Spleen (tissue), 11 donors: ENCODE measurements around the gene TGFBR3L. TPM values are rescaled to one million over a fixed set of nuclear protein-coding genes. Genes with fewer than 3 reads are reported as not detected.
A peak's percentile ranks its signal among the peaks of the same experiment; 100 is the strongest.

Experiments used
- DNase-seq: peaks from one replicate; pipeline ENCODE4 v3.0.0-alpha.2; 2020
- H3K27ac ChIP-seq, 8 donors: fragments of 200-600 bp; sonication (generic) in 7 of 8; 1 replicate in 4 of 8; 2 replicates in 4 of 8; pipeline versions ENCODE4 v1.5.0 to v1.8.0; 2016 to 2021; ENCODE audit warnings: inconsistent platforms in 4 of 8, mild to moderate bottlenecking in 4 of 8, moderate library complexity in 1 of 8
- H3K27me3 ChIP-seq, 7 donors: fragments of 200-600 bp; sonication (generic) in 6 of 7; replicated peaks in 1 of 7; 1 replicate in 4 of 7; 2 replicates in 3 of 7; pipeline versions ENCODE4 v1.5.0 to v1.8.0; 2016 to 2021; ENCODE audit warnings: inconsistent platforms in 3 of 7, mild to moderate bottlenecking in 1 of 7
- H3K36me3 ChIP-seq, 6 donors: fragments of 200-600 bp; sonication (generic) in 5 of 6; 1 replicate in 4 of 6; 2 replicates in 2 of 6; pipeline versions ENCODE4 v1.5.0 to v1.8.0; 2016 to 2021; ENCODE audit warnings: inconsistent platforms in 2 of 6
- H3K4me1 ChIP-seq, 6 donors: fragments of 200-600 bp; sonication (generic) in 5 of 6; 1 replicate in 3 of 6; 2 replicates in 3 of 6; pipeline versions ENCODE4 v1.5.0 to v1.8.0; 2016 to 2021; ENCODE audit warnings: inconsistent platforms in 3 of 6
- H3K4me3 ChIP-seq, 8 donors: fragments of 200-600 bp; sonication (generic) in 7 of 8; 1 replicate in 4 of 8; 2 replicates in 4 of 8; pipeline versions ENCODE4 v1.5.0 to v1.8.0; 2016 to 2021; ENCODE audit warnings: inconsistent platforms in 4 of 8, mild to moderate bottlenecking in 4 of 8, moderate library complexity in 2 of 8
- H3K9me3 ChIP-seq, 8 donors: fragments of 200-600 bp; sonication (generic) in 7 of 8; 1 replicate in 4 of 8; 2 replicates in 4 of 8; pipeline versions ENCODE4 v1.5.0 to v1.8.0; 2016 to 2021; ENCODE audit warnings: inconsistent platforms in 4 of 8
- CTCF ChIP-seq, 11 experiments: fragments of 200-600 bp in 7 of 11; fragments of 450-650 bp in 4 of 11; sonication (generic) in 4 of 11; IDR thresholded peaks in 8 of 11; conservative IDR thresholded peaks in 3 of 11; 1 replicate in 7 of 11; 2 replicates in 4 of 11; pipeline versions ENCODE4 v1.4.0 to v1.8.0; 2016 to 2021; ENCODE audit warnings: antibody characterized with exemption in 11 of 11, inconsistent platforms in 4 of 11, mild to moderate bottlenecking in 1 of 11
- POLR2A ChIP-seq, 3 donors: fragments of 450-650 bp; IDR thresholded peaks; one replicate each; pipeline ENCODE4 v1.5.1; 2017; ENCODE audit warnings: antibody characterized with exemption in 3 of 3, mild to moderate bottlenecking in 1 of 3
- POLR2AphosphoS5 ChIP-seq, 3 donors: sonication (generic); formaldehyde crosslinking; IDR thresholded peaks; one replicate each; pipeline ENCODE4 v1.5.1; 2017; ENCODE audit warnings: antibody characterized with exemption in 3 of 3
- WGBS, 5 donors: extraction: QIAGEN DNeasy Blood & Tissue Kit in 3 of 5; methylation state at CpG; one replicate each; pipeline versions ENCODE4 v1.1.5 to v1.1.7; 2013 to 2018; 5-methylcytosine and 5-hydroxymethylcytosine counted together
- intact Hi-C: fragments of 100-400 bp; cut with DNase I; formaldehyde crosslinking; loops from one replicate; pipeline ENCODE4 v1.15.0; 2023; ENCODE audit warnings: low total_unique reads
- polyA plus RNA-seq, 3 donors: library from polyadenylated mRNA; stranded (reverse); fragments of 200-250 nt; gene quantifications; one replicate each; pipeline ENCODE4 v1.2.1, GENCODE V29; 2013
- total RNA-seq, 7 donors: library from RNA; depleted of rRNA in 3 of 7; stranded (reverse); fragments of >200 nt in 3 of 7; fragmentation: NEBNext Ultra II Directional in 4 of 7; extraction: Animal tissue kit (Norgen Biotek cat#: 25700) in 4 of 7; gene quantifications; one replicate each; pipeline versions ENCODE4 v1.1.0 to v1.2.1, GENCODE V29; 2016 to 2021
- donor health status: healthy with polysubstance abuse.
- donor health status: DM: no; HTN: no; CAD: no; lungs with moderate emphysema.
- donor health status: DM: no; HTN: no; CAD: no.
- donor health status: Bipolar disorder and iron deficiency.
- donor health status: healthy.
- donor health status: DM: no; HTN: no; CAD: no.
- donor health status: DM: yes; HTN: yes; CAD: no.

Gene TGFBR3L
- total and polyA plus RNA-seq, 10 donors, result 0.11 TPM; not detected in 9

- no peaks in the 10 kb centered on the region for H3K9me3 ChIP-seq
- intact Hi-C loops, result loop anchor here (10.0 kb wide), 1 partner anchor 63 kb away; the partner anchor contains the start of gene ELAVL1
- WGBS, 5 donors, result 88 to 94% (median 90%) methylated on average over 19 of the region's 19 CpGs
- TF ChIP-seq POLR2A (IDR thresholded peaks at IDR 0.05) (no peak), CTCF (IDR thresholded peaks at IDR 0.05 in 8 of 11, conservative IDR thresholded peaks at IDR 0.05 in 3 of 11) (no peak), POLR2AphosphoS5 (IDR thresholded peaks at IDR 0.05) (no peak)
- no peaks in the 10 kb centered on the region for H3K27me3 ChIP-seq
- H3K36me3 ChIP-seq, result peaks cover 0 to 45% (median 34%) of the 10 kb centered on the region in 6 donors
- H3K4me3 ChIP-seq, result peak overlapping the region in 6 of 8 donors; percentile 57 to 94 (median 78)
- peaks cover 5 to 63% (median 33%) of the 10 kb centered on the region in 6 donors for H3K4me1 ChIP-seq
- no peak for DNase-seq
- no peak overlapping the region for H3K27ac ChIP-seq
These were observed 27.4 kb downstream of the TGFBR3L start for GRCh38 chr19:7941895-7942596.

- peaks cover 5 to 63% (median 33%) of the 10 kb centered on the region in 6 donors for H3K4me1 ChIP-seq
- peak overlapping the region; percentile 82 to 98 (median 96) for H3K27ac ChIP-seq
- H3K36me3 ChIP-seq, result peaks cover 0 to 35% (median 24%) of the 10 kb centered on the region in 6 donors
- no peaks in the 10 kb centered on the region for H3K27me3 ChIP-seq
- H3K4me3 ChIP-seq, result peak overlapping the region; percentile 56 to 94 (median 78)
- TF ChIP-seq POLR2AphosphoS5 (IDR thresholded peaks at IDR 0.05), result no peak
- no peak for TF ChIP-seq CTCF (IDR thresholded peaks at IDR 0.05 in 8 of 11, conservative IDR thresholded peaks at IDR 0.05 in 3 of 11)
- TF ChIP-seq POLR2A (IDR thresholded peaks at IDR 0.05), result no peak
- 4 to 6% (median 6%) methylated on average over 32 to 33 of the region's 33 CpGs for WGBS, 5 donors
- intact Hi-C loops, result loop anchor here (10.0 kb wide), 1 partner anchor 62 kb away; the partner anchor contains the start of gene ELAVL1
- no peaks in the 10 kb centered on the region for H3K9me3 ChIP-seq
- no peak for DNase-seq
These were observed 28.4 kb downstream of the TGFBR3L start for GRCh38 chr19:7942981-7943443.

- TF ChIP-seq CTCF (IDR thresholded peaks at IDR 0.05 in 8 of 11, conservative IDR thresholded peaks at IDR 0.05 in 3 of 11) (no peak), POLR2A (IDR thresholded peaks at IDR 0.05) (peak; percentile 50 to 78 (median 57)), POLR2AphosphoS5 (IDR thresholded peaks at IDR 0.05) (peak; percentile 94 to 96 (median 96))
These were observed 29.0 kb downstream of the TGFBR3L start, which contains the start of gene TIMM44 for GRCh38 chr19:7943444-7944176. TSS of gene TIMM44 (minus strand) at chr19:7943666. CDS start at chr19:7943651, 15 bp downstream.

More at GRCh38 chr19:7943444-7944176, 29.0 kb downstream of the TGFBR3L start, which contains the start of gene TIMM44:
- intact Hi-C loops, result loop anchor here (10.0 kb wide), 1 partner anchor 61 kb away; the partner anchor contains the start of gene ELAVL1
- Histone ChIP-seq H3K27ac (peak within 1 kb of the TSS; percentile 82 to 98 (median 96)), H3K4me3 (peak within 1 kb of the TSS; percentile 57 to 94 (median 78)), H3K36me3 (peaks cover 0 to 29% (median 22%) of the 10 kb centered on the region in 6 donors), H3K27me3 (no peaks in the 10 kb centered on the region), H3K9me3 (no peaks in the 10 kb centered on the region), H3K4me1 (peaks cover 5 to 59% (median 33%) of the 10 kb centered on the region in 6 donors)
- WGBS, 5 donors, result 0% methylated on average over 23 to 56 of the region's 56 CpGs
- DNase-seq, result peak; percentile 99
